ENCODE results near the gene SHPK. TPM values are rescaled to one million over a fixed set of nuclear protein-coding genes. Genes with fewer than 3 reads are reported as not detected.
A peak's percentile ranks its signal among the peaks of the same experiment; 100 is the strongest.

SHPK gene
- total RNA-seq, 6 experiments from 2014 or later = 13.5 to 26.1 (median 22.8) TPM

DNA sequence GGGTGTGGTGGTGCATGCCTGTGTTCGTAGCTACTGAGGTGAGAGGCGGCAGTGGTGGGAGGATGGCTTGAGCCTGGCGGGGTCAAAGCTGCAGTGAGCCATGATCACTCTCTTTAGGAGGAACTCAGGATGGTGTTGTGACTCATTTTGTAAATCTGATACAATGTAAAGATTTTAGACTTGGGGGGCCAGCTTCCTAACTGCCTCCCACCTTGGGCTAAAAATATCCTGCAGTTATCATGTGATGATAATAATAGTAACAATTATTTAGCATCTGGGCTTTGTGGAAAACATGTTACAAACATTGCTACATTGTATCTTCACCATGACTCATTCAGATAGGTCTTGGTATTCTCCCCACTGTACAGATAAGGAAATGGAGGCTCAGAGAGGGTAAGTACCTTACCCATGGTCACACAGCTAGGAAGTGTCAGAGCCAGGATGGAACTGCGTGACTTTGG is 7.9 kb upstream of the SHPK start:
- DNase-seq (no peak), ATAC-seq (no peak)
- WGBS (ENCODE audit: insufficient coverage, low coverage, low lambda C conversion rate, missing lambda C conversion rate) = 96% methylated on average over 4 of the region's 4 CpGs
- Histone ChIP-seq H3K4me1 (peaks cover 0 to 17% (median 5%) of the 10 kb centered on the region in 4 donors), H3K36me3 (no peaks in the 10 kb centered on the region), H3K27me3 (no peaks in the 10 kb centered on the region), H3K27ac (no peak overlapping the region), H3K9me3 (no peaks in the 10 kb centered on the region), H3K4me3 (no peak overlapping the region)
- no peak for TF ChIP-seq POLR2A (IDR thresholded peaks at IDR 0.05)
- intact Hi-C loops (cut with DNase I) = no loop called here

DNA sequence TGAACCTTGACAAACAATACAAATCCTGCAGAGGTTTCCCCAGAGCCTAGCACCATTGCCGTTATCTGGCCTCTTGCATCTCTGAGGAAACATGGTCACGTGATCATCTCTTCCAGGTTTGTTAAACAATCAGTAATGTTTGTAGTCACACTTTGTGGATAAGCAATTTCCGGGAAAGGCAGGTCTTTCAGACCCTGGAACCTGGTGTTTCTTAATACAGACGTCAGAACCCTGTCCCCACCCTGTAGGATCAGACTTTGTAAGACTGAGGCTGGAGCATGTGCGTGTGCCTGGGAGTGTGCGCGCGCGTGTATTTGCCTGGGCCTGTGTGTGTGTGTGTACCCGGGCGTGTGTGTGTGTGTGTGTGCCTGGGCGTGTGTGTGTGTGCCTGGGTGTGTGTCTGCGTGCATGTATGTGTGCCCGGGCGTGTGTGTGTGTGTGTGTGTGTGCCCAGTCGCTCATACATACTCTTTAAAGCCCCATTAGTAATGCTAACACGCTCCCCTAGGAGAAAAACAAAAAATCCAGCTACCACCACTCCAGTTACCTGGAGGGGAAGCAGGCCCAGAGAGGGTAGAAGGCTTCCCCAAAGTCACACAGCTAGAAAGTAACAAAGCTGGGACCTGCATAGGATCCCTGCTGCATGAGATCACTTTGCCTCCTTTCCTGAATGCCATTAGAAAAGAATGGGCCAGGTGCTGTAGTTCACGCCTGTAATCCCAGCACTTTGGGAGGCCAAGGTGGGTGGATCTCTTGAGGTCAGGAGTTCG is 5.9 kb upstream of the SHPK start:
- intact Hi-C loops (cut with DNase I) = no loop called here

DNA sequence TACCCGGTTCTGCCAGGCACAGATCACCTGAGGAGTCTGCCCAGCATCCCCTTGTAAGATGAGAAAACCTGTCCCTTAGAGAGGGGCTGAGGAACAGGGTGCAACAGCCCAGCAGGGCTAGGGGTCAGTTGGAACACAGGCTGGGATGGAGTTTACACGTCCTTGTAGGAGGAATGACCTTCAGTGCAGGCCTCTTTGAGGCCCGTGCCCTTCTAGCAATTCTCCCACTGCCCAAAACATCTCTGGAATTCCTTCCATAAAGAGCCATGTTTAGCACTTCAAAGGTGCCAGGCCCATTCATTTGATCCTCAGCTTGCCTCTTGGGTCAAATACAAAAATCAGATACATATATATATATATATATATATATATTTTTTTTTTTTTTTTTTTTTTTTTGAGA is 5.0 kb upstream of the SHPK start:
- WGBS (ENCODE audit: insufficient coverage, low coverage, low lambda C conversion rate, missing lambda C conversion rate) = 53% methylated on average over 2 of the region's 3 CpGs
- peaks cover 0 to 16% (median 0%) of the 10 kb centered on the region in 4 donors for H3K4me1 ChIP-seq
- no peaks in the 10 kb centered on the region for H3K27me3 ChIP-seq
- TF ChIP-seq, protein P1, sequence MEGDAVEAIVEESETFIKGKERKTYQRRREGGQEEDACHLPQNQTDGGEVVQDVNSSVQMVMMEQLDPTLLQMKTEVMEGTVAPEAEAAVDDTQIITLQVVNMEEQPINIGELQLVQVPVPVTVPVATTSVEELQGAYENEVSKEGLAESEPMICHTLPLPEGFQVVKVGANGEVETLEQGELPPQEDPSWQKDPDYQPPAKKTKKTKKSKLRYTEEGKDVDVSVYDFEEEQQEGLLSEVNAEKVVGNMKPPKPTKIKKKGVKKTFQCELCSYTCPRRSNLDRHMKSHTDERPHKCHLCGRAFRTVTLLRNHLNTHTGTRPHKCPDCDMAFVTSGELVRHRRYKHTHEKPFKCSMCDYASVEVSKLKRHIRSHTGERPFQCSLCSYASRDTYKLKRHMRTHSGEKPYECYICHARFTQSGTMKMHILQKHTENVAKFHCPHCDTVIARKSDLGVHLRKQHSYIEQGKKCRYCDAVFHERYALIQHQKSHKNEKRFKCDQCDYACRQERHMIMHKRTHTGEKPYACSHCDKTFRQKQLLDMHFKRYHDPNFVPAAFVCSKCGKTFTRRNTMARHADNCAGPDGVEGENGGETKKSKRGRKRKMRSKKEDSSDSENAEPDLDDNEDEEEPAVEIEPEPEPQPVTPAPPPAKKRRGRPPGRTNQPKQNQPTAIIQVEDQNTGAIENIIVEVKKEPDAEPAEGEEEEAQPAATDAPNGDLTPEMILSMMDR (IDR thresholded peaks at IDR 0.05) = no peak
- intact Hi-C loops (cut with DNase I) = no loop called here
- H3K27ac ChIP-seq = no peak overlapping the region
- no peak for DNase-seq
- ATAC-seq = no peak
- no peaks in the 10 kb centered on the region for H3K36me3 ChIP-seq
- no peak overlapping the region for H3K4me3 ChIP-seq
- no peaks in the 10 kb centered on the region for H3K9me3 ChIP-seq

More for the DNA sequence above, 5.9 kb upstream of the SHPK start:
- Histone ChIP-seq H3K27me3 (no peaks in the 10 kb centered on the region), H3K36me3 (no peaks in the 10 kb centered on the region), H3K9me3 (no peaks in the 10 kb centered on the region), H3K4me3 (no peak overlapping the region), H3K27ac (no peak overlapping the region), H3K4me1 (peaks cover 0 to 19% (median 0%) of the 10 kb centered on the region in 4 donors)
- no peak for DNase-seq
- ATAC-seq = peak in 2 of 4 donors; percentile 17 to 45
- WGBS (ENCODE audit: insufficient coverage, low coverage, low lambda C conversion rate, missing lambda C conversion rate) = 53% methylated on average over 8 of the region's 19 CpGs
- TF ChIP-seq POLR2A (IDR thresholded peaks at IDR 0.05) = no peak
- TF ChIP-seq, protein P1 (IDR thresholded peaks at IDR 0.05) = no peak

DNA sequence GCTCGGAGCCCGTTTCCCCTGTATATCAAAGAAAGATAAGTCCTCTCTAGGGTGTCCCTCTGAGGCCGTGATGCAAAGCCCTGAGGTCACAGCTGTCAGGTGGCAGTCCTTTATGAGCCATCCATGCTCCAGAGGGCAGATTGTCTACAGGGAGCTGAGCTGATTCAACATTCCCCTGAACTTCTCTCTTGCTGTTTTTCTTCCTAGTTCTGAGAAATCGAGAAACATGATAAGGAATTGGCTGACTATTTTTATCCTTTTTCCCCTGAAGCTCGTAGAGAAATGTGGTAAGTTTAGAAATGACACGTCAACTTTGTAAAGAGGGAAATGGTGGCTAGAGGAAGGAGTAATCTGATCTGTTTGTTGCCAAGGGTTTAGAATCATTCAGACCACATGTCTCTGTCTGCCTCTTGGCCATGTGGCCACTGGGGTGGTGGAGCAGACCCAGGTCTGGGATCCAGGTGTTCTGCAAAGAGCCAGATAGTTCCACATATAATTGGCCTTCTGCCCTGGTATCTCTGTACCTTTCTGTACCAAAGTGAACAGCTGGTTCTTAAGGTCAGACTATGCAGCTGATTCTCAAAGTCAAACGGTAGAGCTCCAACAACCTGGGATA is 4.0 kb upstream of the SHPK start:
- intact Hi-C loops (cut with DNase I) = no loop called here
- WGBS (ENCODE audit: insufficient coverage, low coverage, low lambda C conversion rate, missing lambda C conversion rate) = 34% methylated on average over 7 of the region's 7 CpGs
- no peaks in the 10 kb centered on the region for H3K9me3 ChIP-seq
- no peaks in the 10 kb centered on the region for H3K27me3 ChIP-seq
- peak overlapping the region in 2 of 3 donors; percentile 0 to 36 for H3K27ac ChIP-seq
- no peak overlapping the region for H3K4me3 ChIP-seq
- TF ChIP-seq POLR2A (IDR thresholded peaks at IDR 0.05) = no peak
- TF ChIP-seq, protein P1 (IDR thresholded peaks at IDR 0.05) = no peak
- ATAC-seq (no peak), DNase-seq (peak in 1 of 3 donors; percentile 34)
- no peaks in the 10 kb centered on the region for H3K36me3 ChIP-seq
- peaks cover 0 to 16% (median 0%) of the 10 kb centered on the region in 4 donors for H3K4me1 ChIP-seq

DNA sequence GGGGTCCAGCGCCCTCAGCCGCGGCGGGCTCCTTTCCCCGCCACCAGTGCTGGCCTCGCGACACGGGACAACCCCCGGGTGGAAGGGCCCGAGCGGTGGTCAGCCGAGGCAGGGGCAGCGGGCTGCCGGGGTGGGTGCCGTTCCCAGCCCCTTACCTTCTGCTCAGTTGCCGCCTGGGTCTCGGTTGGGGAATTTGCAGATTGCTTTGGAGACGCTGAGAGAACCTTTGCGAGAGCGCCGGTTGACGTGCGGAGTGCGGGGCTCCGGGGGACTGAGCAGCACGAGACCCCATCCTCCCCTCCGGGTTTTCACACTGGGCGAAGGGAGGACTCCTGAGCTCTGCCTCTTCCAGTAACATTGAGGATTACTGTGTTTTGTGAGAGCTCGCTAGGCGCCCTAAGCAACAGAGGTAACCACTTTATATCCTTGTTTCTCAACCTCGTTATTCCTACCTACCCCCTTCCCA is 891 bp upstream of the SHPK start:
- DNase-seq (no peak), ATAC-seq (no peak)
- Histone ChIP-seq H3K27ac (peak overlapping the region; percentile 97 to 99 (median 98)), H3K36me3 (no peaks in the 10 kb centered on the region), H3K27me3 (no peaks in the 10 kb centered on the region), H3K4me3 (peak overlapping the region; percentile 85 to 100 (median 98)), H3K9me3 (no peaks in the 10 kb centered on the region), H3K4me1 (peaks cover 0 to 21% (median 3%) of the 10 kb centered on the region in 4 donors)
- intact Hi-C loops (cut with DNase I) = no loop called here
- no peak for TF ChIP-seq POLR2A (IDR thresholded peaks at IDR 0.05)
- TF ChIP-seq, protein P1 (IDR thresholded peaks at IDR 0.05) = no peak
- WGBS (ENCODE audit: insufficient coverage, low coverage, low lambda C conversion rate, missing lambda C conversion rate) = 0% methylated on average over 11 of the region's 31 CpGs
